ENCODE results near the gene NTNG1.
A peak's percentile ranks its signal among the peaks of the same experiment; 100 is the strongest.

NTNG1 gene

DNA sequence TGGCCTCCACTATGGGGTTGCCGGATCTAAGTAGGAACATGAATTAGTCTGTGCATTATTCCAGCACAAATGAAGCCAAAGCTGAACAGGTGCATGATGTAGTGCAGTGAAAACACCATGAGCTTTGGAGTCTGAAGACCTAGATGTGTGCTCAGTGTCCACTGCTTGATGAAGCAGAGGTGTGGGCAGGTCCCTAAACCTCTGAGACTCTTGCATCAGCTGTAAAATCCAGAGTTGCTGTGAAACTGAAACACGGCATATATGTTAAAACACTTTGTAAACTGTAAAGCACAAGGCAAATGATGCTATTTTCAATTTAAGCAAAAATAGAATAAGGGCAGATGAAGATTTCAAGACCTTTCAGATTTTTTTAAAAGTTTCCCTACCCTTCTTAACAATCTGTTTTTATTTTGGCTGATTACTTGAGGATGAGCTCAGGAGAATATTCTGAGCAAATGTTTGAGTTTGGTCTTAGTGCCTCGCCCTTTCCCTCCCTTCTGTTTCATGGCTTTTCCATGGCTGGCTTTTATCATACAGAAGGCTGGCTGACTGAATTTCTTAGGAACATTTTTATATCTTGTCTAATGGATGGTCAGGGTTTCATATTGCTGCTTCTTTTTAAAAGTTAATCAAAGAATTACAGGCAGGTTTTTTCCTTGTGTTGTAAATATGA lies 221.8 kb downstream of the NTNG1 start:
- no peak overlapping the region for H3K4me3 ChIP-seq (ENCODE audit: low read depth, low read length)
- no peak for DNase-seq (ENCODE audit: low read depth)

- no peak overlapping the region for H3K4me3 ChIP-seq (ENCODE audit: low read depth, low read length)
- DNase-seq (ENCODE audit: low read depth) = no peak
These were observed 222.3 kb downstream of the NTNG1 start for GRCh38 chr1:107363154-107363553.

DNA sequence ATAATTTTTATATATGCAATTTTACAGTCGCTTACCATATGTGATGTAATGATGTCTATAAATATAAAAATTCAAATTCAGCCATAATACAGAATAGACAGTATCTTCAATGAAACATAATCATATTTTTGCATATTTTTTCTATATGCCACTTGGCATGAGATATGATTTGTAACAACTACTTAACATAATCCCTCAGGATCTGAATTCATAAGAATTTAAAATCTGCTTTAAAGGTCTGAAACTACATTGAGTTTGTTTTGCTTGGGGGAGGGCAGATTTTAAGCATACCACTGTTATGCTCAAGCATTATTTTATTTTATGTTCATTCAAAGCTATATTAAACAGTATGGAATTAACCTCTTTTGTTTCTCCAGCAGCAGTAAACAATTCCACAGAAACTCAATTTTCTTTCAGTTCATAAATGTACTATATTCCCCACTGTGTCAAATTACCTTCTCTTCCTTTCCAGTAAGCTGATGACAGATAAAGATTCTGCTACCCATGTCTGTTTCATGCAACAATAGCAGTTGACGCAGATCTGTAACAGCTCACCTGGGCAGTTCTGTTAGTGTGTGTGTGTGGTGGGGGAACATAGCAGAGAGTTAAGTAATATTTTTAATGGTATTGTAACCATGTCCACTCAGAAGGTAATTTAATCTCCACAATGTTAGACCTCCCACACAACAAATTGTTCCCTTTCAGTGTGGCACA lies 224.8 kb downstream of the NTNG1 start:
- DNase-seq (ENCODE audit: low read depth) = no peak
- H3K4me3 ChIP-seq (ENCODE audit: low read depth, low read length) = no peak overlapping the region

DNA sequence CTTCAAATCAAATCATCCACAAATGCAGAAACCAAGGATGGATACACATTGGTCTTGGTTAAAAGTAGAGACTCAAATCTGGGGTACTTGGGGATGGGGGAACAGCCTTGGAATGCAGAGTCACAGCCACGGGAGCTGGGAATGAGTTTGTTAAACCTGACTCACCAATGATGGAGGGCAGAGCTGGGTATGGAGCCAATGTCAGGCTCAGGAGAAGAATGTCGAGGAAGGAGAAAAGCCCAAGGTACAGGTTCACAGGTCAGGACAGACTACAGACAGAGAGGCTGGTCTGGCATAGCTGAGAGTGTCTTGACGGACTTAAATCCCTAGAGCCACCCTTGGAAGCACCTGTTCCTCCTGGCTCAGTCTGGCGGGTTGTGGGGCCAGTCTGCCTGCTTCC lies 237.6 kb downstream of the NTNG1 start:
- no peak for DNase-seq (ENCODE audit: low read depth)

DNA sequence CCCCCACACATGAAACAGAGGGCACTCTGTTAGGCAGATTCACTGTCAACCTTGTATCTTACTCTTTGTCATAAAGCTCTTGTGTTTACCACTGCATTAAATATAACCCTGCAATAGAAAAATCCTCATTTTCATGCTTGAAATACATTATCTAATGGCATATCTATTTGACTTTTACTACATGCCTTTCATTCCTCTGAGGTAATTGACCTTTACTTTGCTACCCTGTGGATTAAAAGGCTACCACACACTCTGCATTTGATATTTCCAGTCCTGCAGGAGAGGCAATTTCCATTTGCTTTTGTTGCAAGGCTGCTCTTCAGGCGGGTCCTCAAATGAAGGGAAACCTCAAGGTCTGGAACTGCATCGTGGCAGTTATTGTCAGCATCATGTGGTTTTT lies 238.0 kb downstream of the NTNG1 start:
- no peak overlapping the region for H3K4me3 ChIP-seq (ENCODE audit: low read depth, low read length)
- DNase-seq (ENCODE audit: low read depth) = no peak

More for the DNA sequence above, 237.6 kb downstream of the NTNG1 start:
- H3K4me3 ChIP-seq (ENCODE audit: low read depth, low read length) = no peak overlapping the region

DNA sequence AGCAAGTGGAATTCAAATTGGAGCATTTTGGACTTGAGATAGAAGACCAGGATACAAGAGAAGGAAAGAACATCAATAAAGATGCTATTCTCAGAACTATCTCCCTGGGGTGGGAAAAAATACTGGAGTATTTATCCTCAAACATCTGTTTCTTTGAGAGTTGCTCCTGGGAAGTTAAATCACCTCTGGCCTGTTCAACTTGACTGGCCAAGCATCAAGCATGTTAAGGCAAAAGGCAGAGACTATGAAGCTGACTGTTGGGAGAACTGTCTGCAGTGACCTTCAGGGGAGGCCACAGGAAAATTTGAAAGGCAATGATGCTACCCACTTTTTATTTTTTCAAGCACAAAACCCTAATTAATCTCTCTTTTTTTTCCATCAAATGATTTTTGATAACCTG lies 239.0 kb downstream of the NTNG1 start:
- no peak overlapping the region for H3K4me3 ChIP-seq (ENCODE audit: low read depth, low read length)
- no peak for DNase-seq (ENCODE audit: low read depth)

DNA sequence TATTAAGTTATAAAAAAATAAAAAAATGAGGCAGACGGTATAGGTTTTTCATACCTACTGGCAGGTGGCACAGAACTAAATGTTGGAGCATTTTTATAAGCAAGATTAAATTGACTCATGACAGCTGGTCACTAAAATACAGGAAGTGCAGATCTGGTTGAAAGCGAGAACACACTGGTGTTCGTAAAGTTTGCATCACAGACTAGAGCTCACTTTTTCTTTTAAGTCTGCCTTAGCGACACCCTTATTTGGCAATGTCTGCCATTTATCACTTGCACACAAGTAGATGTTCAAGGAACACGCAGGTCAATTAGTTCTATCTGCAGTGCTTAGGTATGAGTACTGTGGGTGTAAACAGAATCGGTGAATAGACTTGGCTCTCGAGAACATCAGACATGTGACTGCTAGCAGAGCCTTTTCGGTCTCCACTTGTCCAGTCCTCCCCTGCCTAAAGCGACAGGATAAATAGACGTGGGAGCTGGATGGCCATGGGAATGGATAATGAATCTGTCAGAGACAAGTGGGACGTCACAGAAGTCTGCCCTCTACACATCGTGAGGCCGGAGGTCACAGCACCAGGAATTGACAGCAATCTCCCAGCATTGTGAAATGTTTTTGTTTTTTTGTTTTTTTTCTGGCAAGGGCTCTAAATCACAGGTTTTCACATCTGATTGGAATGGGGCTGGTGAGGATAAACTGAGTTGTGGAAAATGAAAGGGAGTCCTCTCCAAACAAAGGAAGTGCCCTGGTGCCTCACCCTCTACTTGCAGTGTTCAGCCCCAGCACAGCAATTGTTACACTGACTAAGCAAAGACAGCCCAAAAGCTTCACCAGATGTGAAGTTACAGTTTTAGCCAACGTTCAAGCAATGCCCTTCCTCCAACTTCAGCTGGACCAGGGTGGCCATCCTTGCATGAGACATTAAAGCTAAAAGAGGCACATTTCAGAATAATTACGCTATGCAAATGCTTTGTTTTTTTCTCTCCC lies 248.9 kb downstream of the NTNG1 start:
- H3K4me3 ChIP-seq (ENCODE audit: low read depth, low read length) = no peak overlapping the region
- no peak for DNase-seq (ENCODE audit: low read depth)

GRCh38 chr1:107394301-107394700 lies 253.5 kb downstream of the NTNG1 start:
- no peak overlapping the region for H3K4me3 ChIP-seq (ENCODE audit: low read depth, low read length)
- no peak for DNase-seq (ENCODE audit: low read depth)

- no peak for DNase-seq (ENCODE audit: low read depth)
- H3K4me3 ChIP-seq (ENCODE audit: low read depth, low read length) = no peak overlapping the region
These were observed 260.9 kb downstream of the NTNG1 start for GRCh38 chr1:107401704-107402103.

DNA sequence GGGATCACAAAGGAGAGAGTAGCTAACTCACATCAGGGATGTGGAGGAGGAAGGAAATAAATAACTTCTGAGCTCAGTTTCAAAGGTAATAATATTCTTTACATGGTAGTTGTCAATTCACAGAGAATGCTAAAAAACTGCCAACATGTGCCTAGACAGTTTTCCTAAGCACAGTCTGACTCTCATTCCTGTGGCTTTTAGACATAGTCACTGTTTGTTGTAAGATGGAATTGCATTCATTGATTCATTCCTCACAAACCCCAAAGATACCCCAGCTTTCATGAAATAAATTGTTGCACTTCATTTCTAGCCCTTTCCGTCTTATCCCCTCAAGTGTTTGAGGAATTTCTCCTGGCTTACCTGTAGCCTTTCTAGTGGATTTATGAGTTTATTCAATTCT lies 263.9 kb downstream of the NTNG1 start:
- no peak overlapping the region for H3K4me3 ChIP-seq (ENCODE audit: low read depth, low read length)
- DNase-seq (ENCODE audit: low read depth) = peak; percentile 5

DNA sequence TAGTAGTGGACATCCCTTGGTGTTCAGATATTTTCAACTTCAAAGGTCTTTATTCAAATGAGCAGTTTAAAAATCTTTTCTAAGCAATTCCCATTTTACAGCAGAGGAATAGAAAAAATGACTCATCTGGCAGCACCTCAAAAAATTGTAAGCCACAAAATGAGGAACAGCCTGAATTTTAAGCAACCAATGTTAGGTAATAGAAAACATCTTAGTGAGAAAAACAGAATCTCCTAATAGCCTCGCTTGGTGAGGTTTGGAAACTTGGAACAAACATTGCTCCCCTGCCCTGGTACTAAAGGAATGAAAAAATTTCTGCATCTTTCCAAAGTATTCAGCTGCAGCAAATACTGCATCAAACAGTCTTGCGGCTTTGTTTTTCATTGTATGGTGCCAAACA lies 264.4 kb downstream of the NTNG1 start:
- peak; percentile 23 for DNase-seq (ENCODE audit: low read depth)
- H3K4me3 ChIP-seq (ENCODE audit: low read depth, low read length) = no peak overlapping the region

DNA sequence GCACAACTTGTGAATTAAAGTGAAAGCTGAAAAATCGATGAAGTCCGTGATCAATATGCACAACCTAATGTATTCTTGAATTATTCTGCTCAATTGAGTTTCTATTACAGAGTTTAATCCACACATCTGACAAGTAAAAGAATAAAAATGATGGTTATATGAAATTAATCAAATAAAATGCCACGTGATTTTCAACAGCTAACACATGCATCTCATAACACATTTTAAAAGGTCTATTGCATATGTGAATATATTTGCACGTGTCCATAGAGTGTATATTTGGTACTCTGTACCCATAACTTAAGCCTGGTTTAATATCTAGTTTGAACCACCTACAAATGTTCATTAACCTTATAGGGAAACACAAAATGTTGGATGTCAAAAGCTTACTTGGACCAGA lies 266.2 kb downstream of the NTNG1 start:
- no peak for DNase-seq (ENCODE audit: low read depth)
- H3K4me3 ChIP-seq (ENCODE audit: low read depth, low read length) = no peak overlapping the region

DNA sequence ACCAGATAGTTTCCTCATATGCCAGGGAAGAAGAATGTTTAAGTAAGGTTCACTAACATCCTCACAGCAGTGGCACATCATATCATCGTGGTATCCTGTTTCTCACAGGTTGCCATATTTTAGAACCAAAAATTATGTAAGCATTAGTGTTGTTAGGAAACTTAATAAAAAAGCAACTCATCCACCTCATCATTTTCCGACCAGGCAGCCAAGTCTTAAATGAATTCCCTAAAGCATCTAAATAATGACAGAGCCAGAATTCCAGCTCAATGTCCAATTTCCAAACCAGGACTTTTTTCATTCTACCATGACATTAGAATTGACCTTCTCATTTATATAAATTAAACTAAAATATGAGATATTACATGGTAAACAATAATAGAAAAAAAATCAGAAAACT lies 272.7 kb downstream of the NTNG1 start:
- DNase-seq (ENCODE audit: low read depth) = no peak

GRCh38 chr1:107413951-107414350 lies 273.1 kb downstream of the NTNG1 start:
- no peak overlapping the region for H3K4me3 ChIP-seq (ENCODE audit: low read depth, low read length)
- DNase-seq (ENCODE audit: low read depth) = no peak

More for the DNA sequence above, 272.7 kb downstream of the NTNG1 start:
- no peak overlapping the region for H3K4me3 ChIP-seq (ENCODE audit: low read depth, low read length)

GRCh38 chr1:107414550-107414949 lies 273.7 kb downstream of the NTNG1 start:
- DNase-seq (ENCODE audit: low read depth) = no peak
- no peak overlapping the region for H3K4me3 ChIP-seq (ENCODE audit: low read depth, low read length)

GRCh38 chr1:107415241-107415640 lies 274.4 kb downstream of the NTNG1 start:
- H3K4me3 ChIP-seq (ENCODE audit: low read depth, low read length) = no peak overlapping the region
- no peak for DNase-seq (ENCODE audit: low read depth)

DNA sequence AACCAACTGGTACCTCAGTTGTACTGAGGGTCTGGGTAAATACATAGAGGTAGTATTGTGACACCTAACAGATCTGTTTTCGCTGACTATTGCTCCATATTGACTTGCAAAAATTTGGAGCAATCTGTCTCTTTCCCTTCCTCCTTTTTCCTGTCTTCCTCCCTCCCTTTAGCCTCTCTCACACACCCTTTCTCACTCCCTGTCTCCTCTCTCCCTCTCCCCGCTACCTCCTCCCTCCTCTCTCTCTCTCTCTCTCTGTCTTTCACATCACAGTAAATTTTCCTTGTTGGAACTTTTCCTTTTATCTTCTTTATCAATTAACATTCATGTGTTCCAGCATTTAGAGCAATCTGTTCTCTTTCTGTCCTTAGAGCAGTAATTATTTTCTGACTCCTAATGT lies 278.2 kb downstream of the NTNG1 start:
- H3K4me3 ChIP-seq (ENCODE audit: low read depth, low read length) = no peak overlapping the region

GRCh38 chr1:107422901-107423300 lies 282.1 kb downstream of the NTNG1 start:
- DNase-seq (ENCODE audit: low read depth) = no peak
- H3K4me3 ChIP-seq (ENCODE audit: low read depth, low read length) = no peak overlapping the region

More for the DNA sequence above, 278.2 kb downstream of the NTNG1 start:
- no peak for DNase-seq (ENCODE audit: low read depth)

- DNase-seq (ENCODE audit: low read depth) = no peak
- no peak overlapping the region for H3K4me3 ChIP-seq (ENCODE audit: low read depth, low read length)
These were observed 289.8 kb downstream of the NTNG1 start for GRCh38 chr1:107430540-107431228.
